PC-3 (cell line): ENCODE data around the gene UTP14C. TPM values are rescaled to one million over a fixed set of nuclear protein-coding genes. Genes with fewer than 3 reads are reported as not detected.
"Not testable (repeated sequence)": the region's sequence is repeated elsewhere in the genome, so short reads cannot be mapped to it uniquely, and the experiment has no call there.

Experiments
- ATAC-seq: fragments of 200-7000 bp; cut with Tn5 transposase; 2 replicates; pipeline ENCODE4 v1.9.1; 2020; ENCODE audit warnings: mild to moderate bottlenecking, moderate library complexity
- BruUV-seq: library from RNA; stranded (reverse); fragments of 400-500 nt; replicated peaks from 2 replicates; lab custom pipeline; 2021; lab: Mats Ljungman, UMichigan
- CTCF ChIA-PET: fragments of 300-600 bp; sonication (Branson Sonifier 250); formaldehyde crosslinking; loops from one replicate; lab custom pipeline; 2022; ENCODE audit warnings: antibody characterized with exemption; lab: Charles Lee
- POLR2A ChIA-PET: fragments of 300-600 bp; sonication (Branson Sonifier 250); formaldehyde crosslinking; loops from one replicate; lab custom pipeline; 2022; ENCODE audit warnings: antibody characterized with exemption; ENCODE audit not compliant: unreplicated experiment; lab: Charles Lee
- DNase-seq: peaks from one replicate; pipeline ENCODE4 v3.0.0-alpha.2; 2015
- H2AFZ ChIP-seq: fragments of 300-600 bp; sonication (generic); 2 replicates; pipeline ENCODE4 v1.6.0; 2016; ENCODE audit warnings: antibody characterized with exemption, low read length
- H3F3A ChIP-seq: fragments of 300-600 bp; sonication (generic); one replicate; pipeline ENCODE4 v1.6.0; 2017; ENCODE audit warnings: antibody characterized with exemption, low read length, control low read depth, mild to moderate bottlenecking; ENCODE audit not compliant: unreplicated experiment
- H3K27ac ChIP-seq: fragments of 300-600 bp; sonication (generic); 2 replicates; pipeline ENCODE4 v1.5.1; 2016; ENCODE audit warnings: mild to moderate bottlenecking, low read length
- H3K27me3 ChIP-seq: fragments of 300-600 bp; sonication (generic); 2 replicates; pipeline ENCODE4 v1.6.1; 2016; ENCODE audit warnings: low read length, mixed read lengths
- H3K36me3 ChIP-seq: fragments of 300-600 bp; sonication (generic); 2 replicates; pipeline ENCODE4 v1.6.1; 2016; ENCODE audit warnings: low read depth, mixed run types, low read length, mixed read lengths
- H3K4me1 ChIP-seq: fragments of 300-600 bp; sonication (generic); 2 replicates; pipeline ENCODE4 v1.5.1; 2016; ENCODE audit warnings: low read length; ENCODE audit not compliant: insufficient read depth
- H3K4me2 ChIP-seq: fragments of 300-600 bp; sonication (generic); 2 replicates; pipeline ENCODE4 v1.6.0; 2016; ENCODE audit warnings: low read length
- H3K4me3 ChIP-seq: fragments of 300-600 bp; sonication (generic); 2 replicates; pipeline ENCODE4 v1.5.1; 2016; ENCODE audit warnings: mild to moderate bottlenecking, low read length, mixed read lengths
- H3K79me2 ChIP-seq: fragments of 300-600 bp; sonication (generic); 2 replicates; pipeline ENCODE4 v1.6.1; 2017; ENCODE audit warnings: low read length, mixed read lengths
- H3K9ac ChIP-seq: fragments of 300-600 bp; sonication (generic); 2 replicates; pipeline ENCODE4 v1.6.0; 2016; ENCODE audit warnings: mild to moderate bottlenecking, low read length
- H3K9me2 ChIP-seq: fragments of 300-600 bp; sonication (generic); replicated peaks from 2 replicates; pipeline ENCODE4 v1.6.1; 2016; ENCODE audit warnings: mixed run types, low read length, mixed read lengths
- H3K9me3 ChIP-seq: fragments of 300-600 bp; sonication (generic); 2 replicates; pipeline ENCODE4 v1.6.1; 2016; ENCODE audit warnings: low read length, mixed read lengths
- H4K20me1 ChIP-seq: fragments of 300-600 bp; sonication (generic); 2 replicates; pipeline ENCODE4 v1.6.1; 2016; ENCODE audit warnings: low read length, mixed read lengths
- CTCF ChIP-seq: fragments of 300-600 bp; sonication (generic); conservative IDR thresholded peaks from 2 replicates; pipeline ENCODE4 v1.5.1; 2017; ENCODE audit warnings: antibody characterized with exemption, low read depth, mild to moderate bottlenecking, low read length
- EZH2 ChIP-seq: fragments of 300-600 bp; sonication (generic); IDR thresholded peaks from one replicate; pipeline ENCODE4 v1.6.1; 2017; ENCODE audit warnings: antibody characterized with exemption, mild to moderate bottlenecking, low read length; ENCODE audit not compliant: unreplicated experiment
- EZH2phosphoT487 ChIP-seq: fragments of 300-600 bp; sonication (generic); IDR thresholded peaks from 2 replicates; pipeline ENCODE4 v1.6.1; 2018; ENCODE audit warnings: mild to moderate bottlenecking, antibody characterized with exemption, low read length, borderline replicate concordance
- intact Hi-C: fragments of 100-400 bp; cut with micrococcal nuclease; formaldehyde crosslinking; loops from 2 replicates; pipeline ENCODE4 v1.9.0; 2023
- total RNA-seq: library from RNA; depleted of rRNA; stranded (reverse); fragments of >200 nt; gene quantifications from 2 replicates; pipeline ENCODE4 v1.2.3, GENCODE V29; 2014

Gene UTP14C
- total RNA-seq, 1 experiment from 2014 or later = 5.0 TPM

DNA sequence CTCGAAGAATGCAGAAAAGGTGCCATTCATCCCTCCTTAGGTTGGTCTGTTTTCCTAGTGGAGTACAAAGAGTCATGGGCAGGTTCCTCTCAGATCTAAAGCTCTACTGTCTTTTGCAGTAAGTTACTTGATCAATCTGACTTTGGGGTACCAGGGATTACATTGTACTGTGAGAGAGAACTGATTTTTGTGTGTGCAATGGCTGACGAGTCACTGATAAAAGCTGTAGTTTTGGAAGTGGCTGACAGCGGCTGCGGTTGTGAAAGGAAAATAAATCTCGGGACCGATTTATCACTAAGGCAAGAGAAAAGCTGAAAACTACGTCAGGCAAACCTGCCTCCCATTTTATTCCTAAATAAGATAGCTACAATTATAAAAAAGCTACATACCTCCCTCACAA lies 26.9 kb downstream of the UTP14C start:
- no peaks in the 10 kb centered on the region for H4K20me1 ChIP-seq
- ChIA-PET CTCF (no interaction called here), POLR2A (no interaction called here)
- no peaks in the 10 kb centered on the region for H3F3A ChIP-seq
- no peak overlapping the region for H3K4me2 ChIP-seq
- TF ChIP-seq EZH2phosphoT487 (no peak), EZH2 (no peak), CTCF (no peak)
- no peaks in the 10 kb centered on the region for H3K79me2 ChIP-seq
- H3K9me2 ChIP-seq = no peaks in the 10 kb centered on the region
- H3K4me1 ChIP-seq = no peaks in the 10 kb centered on the region
- intact Hi-C loops = no loop called here
- no peaks in the 10 kb centered on the region for H3K9me3 ChIP-seq
- DNase-seq (no peak), ATAC-seq (no peak)
- no peaks in the 10 kb centered on the region for H3K36me3 ChIP-seq
- no TSS peak for BruUV-seq
- no peak overlapping the region for H2AFZ ChIP-seq
- H3K27me3 ChIP-seq = no peaks in the 10 kb centered on the region
- no peak overlapping the region for H3K4me3 ChIP-seq
- H3K27ac ChIP-seq = no peak overlapping the region
- H3K9ac ChIP-seq = no peak overlapping the region

- Histone ChIP-seq H2AFZ (no peak overlapping the region), H3K9me2 (no peaks in the 10 kb centered on the region), H3K36me3 (no peaks in the 10 kb centered on the region), H3F3A (no peaks in the 10 kb centered on the region), H3K4me2 (no peak overlapping the region), H4K20me1 (no peaks in the 10 kb centered on the region), H3K9me3 (no peaks in the 10 kb centered on the region), H3K9ac (no peak overlapping the region), H3K27ac (no peak overlapping the region), H3K4me3 (no peak overlapping the region), H3K4me1 (no peaks in the 10 kb centered on the region), H3K79me2 (no peaks in the 10 kb centered on the region), H3K27me3 (no peaks in the 10 kb centered on the region)
- intact Hi-C loops = no loop called here
- POLR2A ChIA-PET = no interaction called here
- DNase-seq (no peak), ATAC-seq (no peak)
- TF ChIP-seq EZH2phosphoT487 = no peak
- no peak for TF ChIP-seq CTCF
- no peak for TF ChIP-seq EZH2
- BruUV-seq = no TSS peak
- CTCF ChIA-PET = no interaction called here
Observed at GRCh38 chr13:52053460-52053859, 29.0 kb downstream of the UTP14C start.

DNA sequence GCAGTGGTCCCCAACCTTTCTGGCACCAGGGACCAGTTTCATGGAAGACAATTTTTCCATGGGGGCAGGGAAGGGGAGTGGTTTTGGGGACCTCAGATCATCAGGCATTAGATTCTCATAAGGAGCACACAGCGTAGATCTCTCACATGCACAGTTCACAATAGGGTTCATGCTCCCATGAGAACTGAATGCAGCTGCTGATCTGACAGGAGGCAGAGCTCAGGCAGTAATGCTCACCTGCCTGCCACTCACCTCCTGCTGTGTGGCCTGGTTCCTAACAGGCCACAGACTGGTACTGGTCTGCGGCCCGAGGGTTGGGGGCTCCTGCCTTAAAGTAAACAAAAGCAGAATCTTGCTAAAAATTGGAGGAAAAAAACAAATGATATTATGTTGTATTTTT lies 36.6 kb downstream of the UTP14C start:
- H3K4me1 ChIP-seq, H4K20me1 ChIP-seq, H2AFZ ChIP-seq, H3K9me3 ChIP-seq, POLR2A ChIA-PET, H3K36me3 ChIP-seq, BruUV-seq, H3K79me2 ChIP-seq, H3K4me3 ChIP-seq, H3K9me2 ChIP-seq, DNase-seq, intact Hi-C loops, H3K9ac ChIP-seq, H3K4me2 ChIP-seq, ATAC-seq, H3F3A ChIP-seq, H3K27ac ChIP-seq, H3K27me3 ChIP-seq: not testable (repeated sequence)
- CTCF ChIA-PET = interaction anchor here (0.6 kb wide), 1 partner anchor 133 kb away, joined by 4 read pairs; no protein-coding TSS in a partner anchor
